Muscle layer of duodenum (tissue), 2 donors: ENCODE measurements around the gene EIF1AD.
"Not testable (repeated sequence)": the region's sequence is repeated elsewhere in the genome, so short reads cannot be mapped to it uniquely, and the experiment has no call there.

Source experiments
- H3K27ac ChIP-seq: one replicate; pipeline ENCODE4 v1.7.0; 2013; ENCODE audit warnings: mild to moderate bottlenecking, low read length
- H3K27me3 ChIP-seq: one replicate; pipeline ENCODE4 v1.7.0; 2013; ENCODE audit warnings: low read depth, mild to moderate bottlenecking, control low read depth, low read length
- H3K36me3 ChIP-seq, 2 donors: one replicate each; pipeline ENCODE4 v1.7.0; 2013; ENCODE audit warnings: low read length in 2 of 2, control low read depth in 1 of 2, mild to moderate bottlenecking in 1 of 2; ENCODE audit not compliant: insufficient read depth in 2 of 2, control insufficient read depth in 1 of 2
- H3K4me1 ChIP-seq, 2 donors: one replicate each; pipeline ENCODE4 v1.7.0; 2013; ENCODE audit warnings: low read length in 2 of 2, mild to moderate bottlenecking in 2 of 2, control low read depth in 1 of 2, moderate library complexity in 1 of 2; ENCODE audit not compliant: insufficient read depth in 2 of 2, control insufficient read depth in 1 of 2
- H3K4me3 ChIP-seq, 2 donors: one replicate each; pipeline ENCODE4 v1.7.0; 2013; ENCODE audit warnings: low read length in 2 of 2, low read depth in 1 of 2, mild to moderate bottlenecking in 1 of 2
- H3K9me3 ChIP-seq, 2 donors: one replicate each; pipeline ENCODE4 v1.7.0; 2013; ENCODE audit warnings: low read length in 2 of 2, control low read depth in 1 of 2, mild to moderate bottlenecking in 1 of 2; ENCODE audit not compliant: control insufficient read depth in 1 of 2
- donor health status: healthy.

The EIF1AD gene

GRCh38 chr11:66042227-66042995 lies 40.5 kb upstream of the EIF1AD start:
- H3K4me1 ChIP-seq, result peaks cover 0 to 4% of the 10 kb centered on the region in 2 donors
- no peaks in the 10 kb centered on the region for H3K36me3 ChIP-seq
- H3K4me3 ChIP-seq, result no peak overlapping the region
- H3K27me3 ChIP-seq, result no peaks in the 10 kb centered on the region
- H3K27ac ChIP-seq, result no peak overlapping the region
- no peaks in the 10 kb centered on the region for H3K9me3 ChIP-seq

GRCh38 chr11:66039765-66040164 lies 37.8 kb upstream of the EIF1AD start:
- H3K27ac ChIP-seq, result no peak overlapping the region
- no peaks in the 10 kb centered on the region for H3K36me3 ChIP-seq
- no peak overlapping the region for H3K4me3 ChIP-seq
- H3K9me3 ChIP-seq, result no peaks in the 10 kb centered on the region
- no peaks in the 10 kb centered on the region for H3K4me1 ChIP-seq
- no peaks in the 10 kb centered on the region for H3K27me3 ChIP-seq

DNA sequence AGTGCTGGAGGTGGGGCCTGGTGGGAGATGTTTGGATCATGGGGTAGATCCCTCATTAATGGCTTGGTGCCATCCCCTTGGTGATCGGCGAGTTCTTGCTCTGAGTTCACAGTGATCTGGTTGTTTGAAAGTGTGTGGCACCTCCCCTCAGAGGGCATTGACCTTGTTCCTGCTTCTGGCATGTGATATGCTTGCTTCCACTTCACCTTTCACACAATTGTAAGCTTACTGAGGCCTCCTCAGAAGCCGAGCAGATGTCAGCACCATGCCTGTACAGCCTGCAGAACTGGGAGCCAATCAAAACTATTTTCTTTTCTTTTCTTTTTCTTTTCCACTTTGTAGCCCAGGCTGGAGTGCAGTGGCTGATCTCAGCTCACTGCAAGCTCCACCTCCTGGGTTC lies 35.4 kb upstream of the EIF1AD start:
- Histone ChIP-seq H3K4me1 (no peaks in the 10 kb centered on the region), H3K27me3 (no peaks in the 10 kb centered on the region), H3K36me3 (no peaks in the 10 kb centered on the region)

GRCh38 chr11:66036334-66036710 lies 34.4 kb upstream of the EIF1AD start:
- no peak overlapping the region for H3K27ac ChIP-seq
- no peaks in the 10 kb centered on the region for H3K27me3 ChIP-seq
- no peak overlapping the region for H3K4me3 ChIP-seq
- H3K36me3 ChIP-seq, result no peaks in the 10 kb centered on the region
- H3K4me1 ChIP-seq, result no peaks in the 10 kb centered on the region
- H3K9me3 ChIP-seq, result no peaks in the 10 kb centered on the region

More for the DNA sequence above, 35.4 kb upstream of the EIF1AD start:
- Histone ChIP-seq H3K27ac (no peak overlapping the region), H3K4me3 (no peak overlapping the region), H3K9me3 (no peaks in the 10 kb centered on the region)

DNA sequence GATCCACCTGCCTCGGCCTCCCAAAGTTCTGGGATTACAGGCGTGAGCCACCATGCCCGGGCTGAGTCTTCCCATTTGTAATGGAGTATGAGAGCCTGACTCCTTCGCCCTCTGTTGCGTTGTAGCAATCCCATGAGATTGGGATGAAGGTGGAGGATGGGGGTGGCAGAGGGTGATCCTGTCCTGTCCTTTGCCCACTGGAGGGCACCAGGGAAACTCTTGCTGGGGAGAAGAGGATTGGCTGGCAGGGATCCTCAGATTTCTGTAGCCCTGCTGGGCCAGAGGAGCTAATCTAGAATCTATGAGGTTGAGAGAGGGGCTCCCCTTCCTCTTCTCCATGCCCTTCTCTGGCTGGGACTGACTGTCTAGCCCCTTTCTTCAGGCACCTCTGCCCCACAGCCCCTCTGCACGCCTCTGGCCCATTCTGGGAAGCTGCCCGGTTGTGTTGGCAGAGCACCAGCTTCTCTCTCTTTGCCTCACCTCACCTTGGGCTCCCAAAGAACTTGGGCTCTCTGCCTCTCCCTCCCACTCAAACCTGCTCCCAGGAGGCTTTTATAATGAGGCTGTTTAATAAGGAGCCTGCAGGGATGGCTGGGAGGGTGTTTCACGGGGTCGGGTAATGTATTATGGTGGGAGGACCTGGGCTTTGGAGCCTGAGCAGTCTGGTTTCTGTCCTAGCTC lies 33.8 kb upstream of the EIF1AD start:
- no peaks in the 10 kb centered on the region for H3K4me1 ChIP-seq

DNA sequence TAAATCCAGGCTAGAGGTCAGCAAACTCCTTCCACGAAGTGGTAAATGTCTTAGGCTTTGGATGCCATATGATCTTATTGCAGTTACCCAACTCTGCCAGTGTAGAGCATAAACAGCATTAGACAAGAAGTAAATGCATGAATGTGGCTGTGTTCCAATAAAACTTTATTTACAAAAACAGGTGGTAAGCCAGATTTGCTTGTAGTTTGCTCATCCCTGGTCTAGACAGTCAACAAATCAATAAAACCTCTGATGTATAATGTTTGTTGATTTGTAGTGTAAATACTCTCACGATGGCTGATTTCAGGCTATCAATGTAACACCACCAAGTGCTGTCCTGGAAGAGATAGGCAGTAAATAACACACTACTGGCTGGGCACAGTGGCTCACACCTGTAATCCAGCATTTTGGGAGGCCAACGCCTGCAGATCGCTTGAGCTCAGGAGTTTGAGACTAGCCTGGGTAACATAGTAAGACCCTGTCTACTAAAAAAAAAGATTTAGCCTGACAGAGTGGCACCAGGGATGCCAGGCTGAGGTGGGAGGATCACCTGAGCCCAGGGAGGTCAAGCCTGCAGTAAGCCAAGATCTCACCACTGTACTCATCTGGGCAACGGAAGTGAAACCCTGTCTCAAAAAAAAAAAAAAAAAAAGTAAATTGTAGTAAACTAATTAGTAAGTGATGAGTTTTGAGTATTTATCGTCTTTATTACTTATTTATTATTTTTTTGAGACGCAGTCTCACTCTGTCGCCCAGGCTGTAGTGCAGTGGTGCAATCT lies 31.2 kb upstream of the EIF1AD start:
- no peak overlapping the region for H3K4me3 ChIP-seq
- no peaks in the 10 kb centered on the region for H3K36me3 ChIP-seq
- no peaks in the 10 kb centered on the region for H3K4me1 ChIP-seq
- H3K27me3 ChIP-seq, result no peaks in the 10 kb centered on the region
- no peaks in the 10 kb centered on the region for H3K9me3 ChIP-seq
- no peak overlapping the region for H3K27ac ChIP-seq

More for the DNA sequence above, 33.8 kb upstream of the EIF1AD start:
- Histone ChIP-seq H3K27me3 (no peaks in the 10 kb centered on the region), H3K36me3 (no peaks in the 10 kb centered on the region), H3K27ac (no peak overlapping the region), H3K9me3 (no peaks in the 10 kb centered on the region), H3K4me3 (no peak overlapping the region)

DNA sequence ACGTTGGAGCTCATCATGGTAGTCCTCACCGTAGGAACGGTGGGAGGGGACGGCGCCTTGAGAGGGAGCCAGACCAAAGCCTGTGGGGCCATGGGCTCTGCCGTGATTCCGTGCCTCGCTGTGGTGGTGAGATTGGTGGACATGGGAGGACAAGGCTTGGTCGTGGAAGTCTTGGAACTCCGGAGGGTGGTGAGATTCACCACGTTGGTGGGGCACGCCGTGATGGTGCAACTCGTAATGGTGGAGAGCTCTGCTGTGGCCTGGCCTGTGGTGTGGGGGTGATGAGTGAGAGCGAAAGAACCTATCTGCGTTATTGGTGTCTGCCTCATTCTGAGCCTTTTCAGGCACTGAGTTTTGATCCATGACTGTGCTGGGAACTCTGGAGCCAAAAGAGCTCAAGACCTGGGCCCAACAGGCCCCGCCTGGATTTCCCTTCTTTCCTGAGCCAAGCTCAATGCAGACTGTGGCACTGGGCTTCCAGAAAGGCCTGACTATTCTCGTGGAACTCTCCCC lies 24.1 kb upstream of the EIF1AD start, which contains the start of gene CATSPER1:
Gene CATSPER1, minus strand, starts transcription at position 463 of the 513 bp plus-strand sequence. Its CDS starts 100 bp downstream, at position 363.
- Histone ChIP-seq H3K27ac (no peak within 1 kb of the TSS), H3K36me3 (no peaks in the 10 kb centered on the region), H3K9me3 (no peaks in the 10 kb centered on the region), H3K27me3 (no peaks in the 10 kb centered on the region), H3K4me3 (no peak within 1 kb of the TSS), H3K4me1 (peaks cover 0 to 5% of the 10 kb centered on the region in 2 donors)

DNA sequence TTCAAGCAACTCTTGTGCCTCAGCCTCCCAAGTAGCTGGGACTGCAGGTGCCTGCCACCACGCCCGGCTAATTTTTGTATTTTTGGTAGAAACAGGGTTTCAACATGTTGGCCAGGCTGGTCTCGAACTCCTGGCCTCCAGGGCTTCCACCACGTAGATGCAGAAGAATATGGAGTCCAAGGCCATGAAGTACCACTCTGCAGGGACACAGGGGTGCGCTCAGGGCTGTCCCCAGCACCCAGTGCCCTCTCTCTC lies 21.2 kb upstream of the EIF1AD start:
- not testable (repeated sequence) for H3K27me3 ChIP-seq, H3K4me3 ChIP-seq, H3K36me3 ChIP-seq, H3K4me1 ChIP-seq, H3K9me3 ChIP-seq, H3K27ac ChIP-seq

DNA sequence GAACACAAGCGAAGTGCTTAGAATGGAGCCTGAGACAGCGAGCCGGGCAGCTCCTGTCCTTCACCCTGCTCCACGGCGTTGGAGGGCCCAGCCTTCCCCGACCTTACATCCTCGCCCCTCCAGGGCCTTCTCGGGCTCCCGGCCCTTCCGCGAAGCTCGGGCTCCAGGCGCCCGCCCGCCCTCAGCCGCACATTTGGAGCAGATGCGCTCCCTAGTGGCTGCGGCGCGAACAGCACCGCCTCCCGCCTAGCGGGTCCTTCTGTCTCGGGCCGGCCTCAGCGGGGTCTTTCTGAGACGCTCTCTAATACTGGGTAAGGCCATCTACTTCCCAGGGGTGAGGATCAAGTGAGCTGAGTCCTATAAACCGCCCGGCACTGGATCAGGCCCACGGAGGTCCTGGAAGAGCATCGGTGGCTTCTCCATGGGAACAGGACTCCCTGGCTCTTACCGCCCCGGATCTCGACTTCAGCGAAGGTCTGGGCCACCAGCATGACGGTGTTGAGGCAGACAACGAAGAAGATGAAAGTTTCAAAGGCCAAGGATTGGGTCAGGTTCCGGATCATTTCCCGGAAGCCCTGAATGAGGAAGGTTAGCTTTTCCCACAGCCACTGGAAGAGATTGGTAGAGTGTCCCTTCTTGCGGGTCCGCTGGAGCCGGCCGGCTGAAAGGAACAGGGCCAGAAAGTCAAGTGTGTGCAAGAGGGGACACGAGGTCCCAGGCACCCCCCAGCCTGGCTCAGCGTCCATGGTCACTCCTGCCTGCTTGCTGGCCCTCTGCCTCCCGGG lies 20.6 kb upstream of the EIF1AD start:
- peak overlapping the region in 1 of 2 donors; percentile 36 for H3K4me3 ChIP-seq
- H3K9me3 ChIP-seq, result no peaks in the 10 kb centered on the region
- H3K27me3 ChIP-seq, result no peaks in the 10 kb centered on the region
- H3K4me1 ChIP-seq, result peaks cover 0 to 5% of the 10 kb centered on the region in 2 donors
- no peak overlapping the region for H3K27ac ChIP-seq
- no peaks in the 10 kb centered on the region for H3K36me3 ChIP-seq

DNA sequence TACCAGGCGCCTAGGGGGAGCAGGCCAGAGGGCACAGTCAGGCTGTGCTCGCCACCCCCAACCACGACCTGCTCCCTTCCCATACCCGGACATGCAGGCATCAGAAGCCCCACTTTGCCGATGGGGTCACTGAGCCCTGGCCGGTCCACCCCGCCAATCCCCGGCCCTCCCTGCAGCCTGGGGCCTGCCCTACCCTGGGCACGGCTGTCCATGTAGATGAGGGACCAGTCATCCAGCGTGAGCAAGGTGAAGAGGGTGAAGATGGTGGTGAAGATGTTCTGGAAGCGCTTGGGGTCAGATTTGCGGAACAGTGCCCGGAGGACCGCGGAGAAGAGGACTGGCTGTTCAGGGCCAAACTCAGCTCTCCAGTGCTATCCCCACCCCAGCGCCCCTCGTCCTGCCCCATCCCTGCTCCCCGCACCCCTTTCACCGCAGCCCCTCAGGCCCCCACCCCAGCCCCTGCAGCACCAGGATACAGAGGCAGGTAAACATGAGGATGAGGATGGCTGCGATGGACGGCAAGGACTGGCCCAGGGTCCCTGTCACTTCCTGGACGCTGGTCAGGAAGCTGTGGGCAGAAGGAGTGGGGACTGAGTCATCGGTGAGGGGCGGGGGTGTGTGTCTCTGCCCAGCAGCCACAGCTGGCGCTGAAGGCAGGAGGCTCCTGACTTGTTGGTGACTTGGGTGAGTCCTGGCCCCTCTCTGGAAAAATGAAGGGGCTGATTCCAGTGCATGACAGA lies 18.8 kb upstream of the EIF1AD start:
- Histone ChIP-seq H3K36me3 (no peaks in the 10 kb centered on the region), H3K4me3 (no peak overlapping the region), H3K9me3 (no peaks in the 10 kb centered on the region), H3K27ac (no peak overlapping the region), H3K4me1 (peaks cover 0 to 5% of the 10 kb centered on the region in 2 donors), H3K27me3 (no peaks in the 10 kb centered on the region)
